NCI-H748 (cell line): ENCODE results near the gene SIKE1.
"Not testable (repeated sequence)": the region's sequence is repeated elsewhere in the genome, so short reads cannot be mapped to it uniquely, and the experiment has no call there.

Source experiments
- DNase-seq: peaks from one replicate; lab custom pipeline; 2025; ENCODE audit not compliant: unreplicated experiment; lab: John Stamatoyannopoulos, UW

SIKE1 gene

DNA sequence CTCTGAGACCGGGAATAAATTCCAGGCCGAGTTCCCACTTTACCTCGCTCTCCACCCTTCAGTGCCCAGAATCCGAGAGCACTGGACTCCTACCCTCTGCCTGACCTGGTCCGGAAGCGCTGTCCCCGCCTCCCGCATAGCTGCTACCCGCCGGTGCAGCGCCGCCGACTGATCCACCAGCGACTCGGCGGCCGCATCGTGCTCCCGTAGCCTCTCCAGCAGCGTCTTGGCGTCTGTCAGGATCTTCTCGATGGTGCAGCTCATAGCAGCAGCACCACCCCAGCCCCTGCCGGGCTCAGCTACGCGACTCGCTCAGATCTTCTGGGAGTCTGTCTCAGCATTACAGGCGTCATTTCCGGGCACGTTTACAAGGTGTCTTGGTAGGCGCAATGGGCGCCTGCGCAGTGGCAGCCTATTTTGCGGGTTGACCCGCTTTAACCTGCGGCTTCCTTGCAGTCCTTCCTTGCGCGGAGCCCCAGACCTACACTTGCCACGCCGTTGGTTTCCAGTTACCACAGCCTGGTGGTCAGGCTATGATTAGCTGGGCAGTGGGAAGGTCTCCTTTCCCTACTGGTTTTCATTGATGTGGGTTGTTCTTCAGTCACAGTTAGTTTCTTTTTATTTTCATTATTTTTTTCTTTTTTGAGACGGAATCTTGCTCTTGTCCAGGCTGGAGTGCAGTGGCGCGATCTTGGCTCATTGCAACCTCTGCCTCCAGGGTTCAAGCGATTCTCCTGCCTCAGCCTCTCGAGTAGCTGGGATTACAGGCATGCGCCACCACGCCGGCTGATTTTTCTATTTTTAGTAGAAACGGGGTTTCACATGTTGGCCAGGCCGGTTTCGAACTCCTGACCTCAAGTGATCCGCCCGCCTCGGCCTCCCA, at the start of gene SIKE1:
TSS of gene SIKE1 (minus strand) at position 342 of the 883 bp plus-strand sequence. CDS start at position 264, 78 bp downstream.
- peak; percentile 97 for DNase-seq

DNA sequence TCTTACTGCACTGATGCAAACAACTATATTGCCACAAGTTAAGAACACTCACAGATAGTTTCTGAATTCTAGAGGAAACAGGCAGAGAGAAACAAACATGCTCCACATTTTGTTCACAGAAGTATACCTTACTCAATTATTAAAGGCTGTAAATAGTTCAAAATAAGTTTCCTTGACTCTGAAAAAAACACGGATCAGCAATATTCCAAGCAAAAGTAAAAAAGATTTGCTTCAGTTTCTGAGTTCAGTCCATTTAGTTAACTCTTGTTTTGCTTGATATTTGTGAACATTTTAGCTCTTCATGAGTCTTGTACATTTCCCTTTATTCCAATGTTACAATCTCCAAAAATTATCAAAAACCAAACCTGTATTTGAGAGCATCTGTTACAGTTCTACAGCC, 49.6 kb upstream of the SIKE1 start:
- DNase-seq, result not testable (repeated sequence)

DNA sequence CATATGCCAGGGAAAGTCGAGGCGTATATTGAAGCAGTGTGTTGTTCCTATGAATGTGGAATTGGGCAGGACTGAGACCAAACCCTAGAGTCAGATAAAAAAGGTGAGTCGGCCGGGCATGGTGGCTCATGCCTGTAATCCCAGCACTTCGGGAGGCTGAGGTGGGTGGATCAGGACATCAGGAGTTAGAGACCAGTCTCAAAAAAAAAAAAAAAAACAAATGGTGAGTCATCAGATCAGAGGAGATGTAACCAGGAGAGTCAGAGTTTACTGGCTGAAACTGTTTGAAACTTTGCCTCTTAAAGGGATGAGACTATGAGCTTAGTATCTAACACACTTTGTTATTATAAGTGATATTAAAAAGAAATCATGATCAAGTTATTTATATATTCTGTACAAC, 47.8 kb upstream of the SIKE1 start:
- DNase-seq, result no peak

DNA sequence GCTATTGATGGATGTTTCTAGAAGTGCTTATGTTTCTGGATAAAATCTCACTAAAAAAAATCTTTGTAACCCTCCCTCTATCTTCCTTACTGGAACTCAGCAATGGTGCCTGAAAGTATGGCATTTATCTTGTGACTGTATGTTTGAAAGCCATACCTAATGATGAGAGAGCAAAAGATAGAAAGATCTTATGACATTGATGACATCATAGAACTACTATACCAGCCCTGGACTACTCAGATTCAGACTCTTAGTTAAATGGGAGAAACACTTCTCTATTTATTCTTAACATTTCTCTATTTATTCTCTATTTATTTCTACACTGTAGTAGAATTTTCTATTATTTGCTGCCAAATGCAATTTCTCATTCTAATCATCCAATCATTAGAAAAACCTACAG, 41.5 kb upstream of the SIKE1 start:
- no peak for DNase-seq

DNA sequence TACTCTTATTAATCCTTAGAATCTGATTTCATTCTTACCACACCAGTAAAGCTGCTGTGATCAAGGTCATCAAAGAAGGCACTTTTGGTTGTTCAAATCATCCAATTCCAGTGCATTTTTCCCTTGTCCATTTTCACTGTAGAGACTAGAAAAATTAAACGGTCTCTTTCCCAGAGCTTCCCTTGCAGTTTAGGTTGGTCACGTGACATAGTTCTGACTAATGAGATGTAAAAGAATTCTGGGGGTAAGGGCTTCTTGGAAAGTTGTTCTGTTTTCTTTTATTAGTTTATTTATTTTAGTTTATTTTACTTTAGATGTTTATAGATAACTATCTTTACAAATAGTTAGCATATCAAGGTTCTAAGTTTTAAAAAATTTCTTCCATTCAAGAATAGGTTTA, 39.9 kb upstream of the SIKE1 start:
- DNase-seq, result no peak

DNA sequence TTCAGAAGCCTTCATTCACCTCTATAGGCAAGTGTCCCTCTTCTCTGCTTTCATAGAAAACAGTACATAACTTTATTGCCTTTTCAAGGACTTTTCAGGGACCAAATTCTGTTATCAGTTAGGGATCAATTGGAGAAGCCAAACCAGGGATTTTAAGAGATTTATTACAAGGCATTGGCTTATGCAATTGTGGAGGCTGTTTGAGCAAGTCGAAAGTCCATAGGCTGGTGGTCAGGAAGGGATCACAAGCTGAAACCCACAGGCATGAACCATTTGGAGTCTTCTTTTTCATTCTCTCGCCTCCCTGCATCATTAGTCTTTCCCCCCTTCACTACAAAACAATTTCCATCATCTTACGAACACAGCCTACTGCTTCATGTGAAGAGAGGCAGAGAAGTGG, 39.4 kb upstream of the SIKE1 start:
- DNase-seq, result no peak

DNA sequence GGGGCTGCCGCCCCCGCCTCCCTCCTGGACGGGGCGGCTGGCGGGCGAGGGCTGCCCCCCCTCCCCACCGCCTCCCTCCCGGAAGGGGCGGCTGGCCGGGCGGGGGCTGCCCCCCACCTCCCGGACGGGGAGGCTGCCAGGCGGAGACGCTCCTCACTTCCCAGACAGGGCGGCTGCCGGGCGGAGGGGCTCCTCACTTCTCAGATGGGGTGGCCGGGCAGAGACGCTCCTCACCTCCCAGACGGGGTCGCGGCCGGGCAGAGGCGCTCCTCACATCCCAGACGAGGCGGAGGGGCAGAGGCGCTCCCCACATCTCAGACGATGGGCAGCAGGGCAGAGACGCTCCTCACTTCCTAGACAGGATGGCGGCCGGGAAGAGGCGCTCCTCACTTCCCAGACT, 24.0 kb upstream of the SIKE1 start:
- DNase-seq, result not testable (repeated sequence)

DNA sequence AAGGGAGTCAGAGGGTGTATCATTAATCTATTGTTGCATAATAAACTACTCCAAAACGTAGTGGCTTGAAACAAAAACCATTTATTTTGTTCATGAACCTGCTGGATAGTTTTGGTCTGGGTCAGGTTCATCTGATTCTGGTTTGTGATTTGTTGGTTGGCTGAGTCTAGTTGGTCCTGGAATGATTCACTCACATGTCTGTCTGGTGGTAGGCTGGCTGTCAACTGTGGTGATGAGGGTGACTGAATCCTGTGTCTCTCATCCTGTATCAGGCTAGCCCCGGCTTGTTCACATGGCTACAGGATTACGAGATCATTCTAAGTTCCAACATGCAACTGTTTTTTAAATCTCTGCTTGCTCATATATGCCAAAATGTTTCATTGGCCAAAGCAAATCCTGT, 22.5 kb upstream of the SIKE1 start:
- DNase-seq, result no peak

DNA sequence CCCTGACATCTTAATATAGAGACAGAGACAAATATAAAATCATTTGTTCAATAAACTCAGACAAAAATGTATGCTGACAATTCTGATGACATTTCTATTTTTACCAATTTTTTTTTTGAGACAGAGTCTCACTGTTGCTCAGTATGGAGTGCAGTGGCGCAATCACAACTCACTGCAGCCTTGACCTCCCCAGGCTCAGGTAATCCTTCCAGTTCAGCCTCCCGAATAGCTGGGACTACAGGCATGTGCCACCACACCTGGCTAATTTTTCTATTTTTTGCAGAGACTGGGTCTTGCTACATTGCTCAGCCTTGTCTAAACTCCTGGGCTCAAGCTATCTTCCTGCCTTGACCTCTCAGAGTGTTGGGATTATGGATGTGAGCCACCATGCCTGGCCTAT, 13.6 kb upstream of the SIKE1 start:
- no peak for DNase-seq

DNA sequence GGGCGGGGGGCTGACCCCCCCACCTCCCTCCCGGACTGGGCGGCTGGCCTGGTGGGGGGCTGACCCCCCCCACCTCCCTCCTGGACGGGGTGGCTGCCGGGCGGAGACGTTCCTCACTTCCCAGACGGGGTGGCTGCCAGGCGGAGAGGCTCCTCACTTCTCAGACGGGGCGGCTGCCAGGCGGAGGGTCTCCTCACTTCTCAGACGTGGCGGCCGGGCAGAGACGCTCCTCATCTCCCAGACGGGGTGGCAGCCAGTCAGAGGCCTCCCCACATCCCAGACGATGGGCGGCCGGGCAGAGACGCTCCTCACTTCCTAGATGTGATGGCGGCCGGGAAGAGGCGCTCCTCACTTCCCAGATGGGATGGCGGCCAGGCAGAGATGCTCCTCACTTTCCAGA, 10.1 kb upstream of the SIKE1 start:
- not testable (repeated sequence) for DNase-seq

DNA sequence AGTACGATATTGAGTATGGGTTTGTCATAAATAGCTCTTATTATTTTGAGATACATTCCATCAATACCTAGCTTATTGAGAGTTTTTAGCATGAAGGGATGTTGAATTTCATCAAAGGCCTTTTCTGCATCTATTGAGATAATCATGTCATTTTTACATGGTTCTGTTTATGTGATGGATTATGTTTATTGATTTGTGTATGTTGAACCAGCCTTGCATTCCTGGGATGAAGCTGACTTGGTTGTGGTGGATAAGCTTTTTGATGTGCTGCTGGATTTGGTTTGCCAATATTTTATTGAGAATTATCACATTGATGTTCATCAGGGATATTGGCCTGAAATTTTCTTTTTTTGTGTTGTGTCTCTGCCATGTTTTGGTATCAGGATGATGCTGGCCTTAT, 6.0 kb upstream of the SIKE1 start:
- DNase-seq, result not testable (repeated sequence)

DNA sequence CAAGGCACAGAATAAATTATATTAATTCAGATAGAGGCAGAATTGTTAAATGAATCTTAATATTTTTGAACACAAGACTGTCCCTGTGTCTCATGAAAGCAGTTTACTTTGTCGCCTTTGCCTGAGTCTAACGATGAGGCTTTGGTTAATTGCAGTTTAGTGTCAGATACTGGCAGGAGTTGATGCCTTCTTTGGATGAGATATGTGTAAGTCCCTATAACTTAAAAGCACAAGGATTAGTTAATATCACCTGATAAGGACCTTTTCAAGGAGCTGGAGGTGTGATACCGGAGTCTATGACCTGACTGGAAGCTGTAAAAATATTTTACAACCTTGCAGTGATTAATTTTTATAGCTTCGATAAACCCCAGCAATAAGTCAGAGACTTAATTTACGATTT, 2.0 kb upstream of the SIKE1 start:
- no peak for DNase-seq

DNA sequence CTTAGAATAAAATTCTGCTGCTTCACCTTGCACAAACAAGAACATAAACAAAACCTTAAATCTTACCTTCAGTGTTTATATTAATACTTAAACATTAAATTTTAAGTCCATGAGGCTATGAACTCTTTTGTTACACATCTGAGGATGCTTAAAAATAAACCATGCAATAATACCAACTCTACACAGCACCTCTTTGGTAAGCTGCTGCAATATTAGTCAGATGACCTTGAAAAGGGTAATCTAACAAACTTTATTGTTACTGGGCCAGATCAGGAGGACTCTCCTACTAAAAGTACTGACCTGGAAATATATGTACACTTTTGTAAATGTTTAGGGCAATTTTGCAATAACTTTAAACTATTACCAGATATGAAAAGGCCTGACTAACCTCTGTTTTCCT, 763 bp downstream of the SIKE1 start:
- no peak for DNase-seq

DNA sequence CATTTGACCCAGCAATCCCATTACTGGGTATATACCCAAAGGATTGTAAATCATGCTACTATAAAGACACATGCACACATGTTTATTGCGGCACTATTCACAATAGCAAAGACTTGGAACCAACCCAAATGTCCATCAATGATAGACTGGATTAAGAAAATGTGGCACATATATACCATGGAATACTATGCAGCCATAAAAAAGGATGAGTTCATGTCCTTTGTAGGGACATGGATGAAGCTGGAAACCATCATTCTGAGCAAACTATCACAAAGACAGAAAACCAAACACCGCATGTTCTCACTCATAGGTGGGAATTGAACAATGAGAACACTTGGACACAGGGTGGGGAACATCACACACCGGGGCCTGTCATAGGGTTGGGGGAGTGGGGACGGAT, 3.8 kb downstream of the SIKE1 start:
- DNase-seq, result not testable (repeated sequence)

DNA sequence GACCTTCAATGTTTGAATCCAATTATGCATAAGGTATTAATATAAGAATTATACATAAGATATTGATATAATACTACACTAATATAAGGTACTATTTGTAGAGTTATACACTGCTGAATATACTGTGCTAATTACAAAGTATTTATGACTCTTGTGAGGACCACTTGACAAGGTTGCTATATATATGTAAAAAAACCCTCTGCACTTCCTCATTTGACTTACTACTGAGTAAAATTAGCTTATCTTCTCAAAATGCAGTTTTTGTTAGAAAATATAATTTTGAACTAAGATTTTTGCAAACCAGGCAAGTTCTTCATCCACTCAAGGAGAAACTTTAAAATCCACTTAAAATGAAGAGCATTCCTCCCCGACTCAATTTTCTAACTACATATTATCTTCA, 8.5 kb downstream of the SIKE1 start:
- no peak for DNase-seq

DNA sequence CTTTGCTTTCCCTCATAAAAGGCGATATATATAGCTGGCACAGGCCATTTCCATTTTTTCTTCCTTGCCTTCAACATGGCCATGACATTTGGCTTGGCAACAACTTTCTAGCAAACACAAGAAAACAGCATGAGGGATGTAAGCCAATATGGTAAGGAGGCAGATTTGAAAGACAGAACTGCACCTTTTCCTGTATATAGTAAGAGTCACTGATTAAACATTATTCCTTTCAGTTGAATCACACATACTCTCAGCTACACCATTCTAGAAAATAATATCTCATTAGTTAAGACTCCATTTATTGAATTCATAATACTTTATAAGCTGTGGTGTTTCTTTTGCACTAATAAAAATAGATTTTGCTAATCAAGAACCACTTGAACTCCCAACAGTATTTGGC, 9.5 kb downstream of the SIKE1 start:
- no peak for DNase-seq

DNA sequence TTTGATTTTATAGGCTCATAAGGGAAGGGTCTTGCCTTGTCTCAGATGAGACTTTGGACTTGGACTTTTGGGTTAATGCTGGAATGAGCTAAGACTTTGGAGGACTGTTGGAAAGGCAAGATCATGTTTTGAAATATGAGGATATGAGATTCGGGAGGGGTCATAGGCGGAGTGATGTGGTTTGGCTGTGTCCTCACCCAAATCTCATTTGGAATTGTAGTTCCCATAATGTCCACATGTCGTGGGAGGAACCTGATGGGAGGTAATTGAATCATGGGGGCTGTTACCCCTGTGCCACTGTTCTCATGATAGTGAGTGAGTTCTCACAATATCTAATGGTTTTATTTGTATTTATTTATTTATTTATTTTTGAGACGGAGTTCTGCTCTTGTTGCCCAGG, 15.8 kb downstream of the SIKE1 start:
- DNase-seq, result no peak

DNA sequence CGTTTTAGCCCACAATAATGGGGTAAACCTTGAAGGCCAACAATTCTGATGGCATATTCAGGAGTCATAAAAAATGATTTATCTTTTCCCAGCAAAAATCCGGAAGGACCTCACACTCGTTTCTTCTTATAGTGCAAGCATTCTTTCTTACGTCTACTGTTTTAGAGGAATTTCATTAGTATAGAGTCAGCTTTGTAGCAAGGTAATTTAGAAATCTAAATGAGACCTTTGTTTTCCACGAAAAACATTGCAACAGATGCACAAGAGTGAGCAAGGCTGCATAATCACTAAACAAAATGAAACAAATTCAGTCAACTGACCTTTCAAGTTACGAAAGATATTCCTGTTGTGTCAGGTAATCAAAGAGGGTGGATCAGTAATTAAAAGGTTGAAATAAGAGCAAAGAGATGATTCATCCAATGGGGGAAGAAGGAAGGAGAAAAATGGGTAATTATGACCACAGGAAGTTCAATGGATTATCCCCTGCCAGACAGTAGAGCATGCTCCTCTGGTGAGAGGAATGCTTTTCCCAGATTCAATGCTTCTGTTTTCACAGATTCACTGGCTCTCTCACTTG, 22.1 kb downstream of the SIKE1 start:
- peak; percentile 33 for DNase-seq

DNA sequence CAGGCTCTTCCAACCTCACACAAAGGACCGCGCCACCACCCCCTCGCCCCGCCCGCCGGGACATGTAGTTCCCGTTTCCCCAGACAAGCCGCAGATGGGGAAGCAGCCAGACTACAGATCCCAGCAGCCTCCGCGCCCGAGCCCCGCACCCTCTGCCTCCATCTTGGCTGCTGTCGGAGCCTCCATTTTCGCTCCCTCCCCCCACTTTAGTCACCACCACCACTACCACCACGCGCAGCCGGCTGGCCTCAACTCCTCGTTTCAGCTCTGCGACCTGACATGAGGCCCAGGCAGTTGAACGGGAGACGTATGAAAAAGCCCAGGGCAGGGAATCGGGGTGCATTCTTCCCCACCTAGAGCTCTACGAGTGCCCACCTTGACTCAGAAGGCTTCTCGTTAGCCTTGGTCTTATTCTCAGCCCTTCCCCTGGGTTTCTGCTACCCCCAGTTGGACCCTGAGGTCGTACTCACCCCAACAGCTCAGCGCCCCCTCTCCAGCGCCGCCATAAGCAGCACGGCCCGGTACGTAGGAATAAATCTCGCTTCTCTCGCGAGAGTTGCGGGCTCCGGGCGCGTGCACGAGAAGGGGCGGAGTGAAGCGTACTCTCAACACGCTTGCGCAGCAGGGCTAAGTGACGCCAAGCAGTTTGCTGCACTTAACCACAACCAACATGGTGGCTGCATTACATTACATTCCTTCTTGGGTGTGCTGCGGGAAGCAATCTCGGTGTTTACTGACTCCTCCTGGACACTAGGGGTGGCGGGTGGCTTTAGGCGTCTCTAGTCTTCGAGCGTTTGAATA, 22.8 kb downstream of the SIKE1 start, which contains the start of gene CSDE1:
TSS of gene CSDE1 (minus strand) at position 530 of the 801 bp plus-strand sequence. CDS start 18,094 bp downstream, outside the sequence.
- peak; percentile 99 for DNase-seq

DNA sequence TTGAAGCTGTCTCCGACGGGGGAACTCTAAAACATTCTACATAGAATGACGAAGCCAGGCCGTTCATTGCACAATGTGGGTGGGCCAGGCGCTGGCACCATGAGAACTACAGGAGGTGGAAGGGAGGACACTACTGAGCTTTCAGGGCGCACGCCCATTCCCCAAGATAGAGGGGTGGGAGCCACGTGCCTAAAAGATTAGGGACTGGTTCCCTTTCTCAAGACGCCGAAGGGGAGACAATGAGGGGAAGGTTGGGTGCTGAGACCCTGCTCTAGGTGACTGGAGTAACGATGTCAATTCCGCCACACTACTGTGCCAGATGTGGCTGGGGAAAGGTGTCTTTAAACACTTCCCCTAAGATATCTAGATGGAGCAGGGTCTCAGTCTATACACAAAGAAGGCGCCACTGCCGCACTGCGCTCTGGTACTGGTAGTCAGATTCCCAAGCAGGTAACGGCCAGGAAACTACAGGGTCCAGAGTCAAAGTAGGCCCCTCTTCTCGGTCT, 23.5 kb downstream of the SIKE1 start:
- peak; percentile 44 for DNase-seq
